ENCODE results near the gene MLN.
A peak's percentile ranks its signal among the peaks of the same experiment; 100 is the strongest.

Gene MLN

DNA sequence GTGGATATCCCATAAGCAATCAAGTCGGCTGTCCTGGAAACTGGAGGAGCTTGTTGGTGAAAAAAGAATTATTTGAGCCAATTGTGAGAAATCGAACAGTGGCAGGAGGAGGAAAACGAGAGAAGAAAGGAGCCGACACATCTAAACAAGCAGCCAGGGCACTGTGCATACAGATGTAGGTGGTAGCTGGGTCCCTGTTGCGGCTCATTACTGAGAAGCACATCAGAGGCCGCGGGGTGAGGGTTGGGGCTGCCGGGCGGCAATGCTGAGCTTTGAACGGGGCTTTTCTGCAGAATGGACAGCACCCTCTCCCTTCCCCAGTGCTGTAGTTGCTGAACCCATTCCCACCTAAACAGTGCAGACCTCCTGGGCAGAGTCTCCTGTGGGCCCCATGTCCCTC lies 10.8 kb downstream of the MLN start:
- H3K27me3 ChIP-seq (ENCODE audit: control insufficient read depth, insufficient read depth, low read length) = peaks cover 47% of the 10 kb centered on the region
- H3K4me3 ChIP-seq (ENCODE audit: low read length) = no peak overlapping the region
- peaks cover 9% of the 10 kb centered on the region for H3K4me1 ChIP-seq (ENCODE audit: control insufficient read depth, insufficient read depth, low read length)
- no peaks in the 10 kb centered on the region for H3K9me3 ChIP-seq (replicated peaks; ENCODE audit: low read length)
- H3K9ac ChIP-seq (ENCODE audit: low read depth, low read length) = no peak overlapping the region
- no peak overlapping the region for H3K4me2 ChIP-seq (ENCODE audit: low read length)
- H3K36me3 ChIP-seq (ENCODE audit: insufficient read depth, low read length) = no peaks in the 10 kb centered on the region

DNA sequence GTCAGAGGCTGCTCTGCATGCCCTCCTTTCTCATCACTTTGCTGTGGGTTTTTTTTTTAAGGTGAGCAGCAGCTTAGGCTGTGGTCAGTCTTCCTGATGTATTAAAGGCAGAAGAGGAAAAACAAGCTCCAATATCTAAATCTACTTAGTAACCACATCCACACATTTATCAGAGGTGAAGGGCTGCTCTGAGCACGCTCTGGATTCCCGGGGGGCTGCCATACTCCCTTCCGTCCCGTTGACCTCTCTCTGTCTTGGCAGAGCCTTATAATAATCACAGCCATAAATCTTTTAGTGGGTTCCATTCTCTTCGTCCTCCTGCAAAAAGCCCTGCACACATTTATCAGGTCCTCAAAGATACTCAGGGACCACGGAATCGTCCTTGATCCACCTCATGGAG lies 12.2 kb downstream of the MLN start:
- Histone ChIP-seq H3K9me3 (replicated peaks; ENCODE audit: low read length) (no peaks in the 10 kb centered on the region), H3K36me3 (ENCODE audit: insufficient read depth, low read length) (no peaks in the 10 kb centered on the region), H3K9ac (ENCODE audit: low read depth, low read length) (no peak overlapping the region), H3K4me1 (ENCODE audit: control insufficient read depth, insufficient read depth, low read length) (peaks cover 22% of the 10 kb centered on the region), H3K4me3 (ENCODE audit: low read length) (no peak overlapping the region), H3K27me3 (ENCODE audit: control insufficient read depth, insufficient read depth, low read length) (peaks cover 39% of the 10 kb centered on the region), H3K4me2 (ENCODE audit: low read length) (no peak overlapping the region)

DNA sequence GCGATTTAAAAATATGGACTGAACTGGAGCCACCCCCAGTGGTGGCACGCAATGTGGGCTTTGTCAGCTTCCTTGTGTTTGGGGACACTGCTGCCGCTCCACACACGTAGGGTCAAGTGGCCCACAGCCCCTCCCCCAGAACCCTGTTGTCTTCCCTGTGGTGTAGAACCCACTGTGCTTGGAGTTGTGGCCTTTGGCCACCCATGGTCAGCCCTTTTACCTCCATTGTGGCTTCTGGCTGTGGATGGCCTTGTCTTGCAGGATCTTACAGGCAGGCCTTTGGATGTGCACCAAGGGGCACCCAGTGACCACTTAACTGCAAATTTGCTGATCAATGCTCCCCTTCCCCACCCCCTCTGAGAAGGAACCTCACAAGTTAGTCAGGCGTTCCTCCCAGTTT lies 12.9 kb downstream of the MLN start:
- Histone ChIP-seq H3K27me3 (ENCODE audit: control insufficient read depth, insufficient read depth, low read length) (peaks cover 36% of the 10 kb centered on the region), H3K4me3 (ENCODE audit: low read length) (no peak overlapping the region), H3K4me1 (ENCODE audit: control insufficient read depth, insufficient read depth, low read length) (peaks cover 29% of the 10 kb centered on the region), H3K9ac (ENCODE audit: low read depth, low read length) (no peak overlapping the region), H3K9me3 (replicated peaks; ENCODE audit: low read length) (no peaks in the 10 kb centered on the region), H3K4me2 (ENCODE audit: low read length) (no peak overlapping the region), H3K36me3 (ENCODE audit: insufficient read depth, low read length) (peaks cover 5% of the 10 kb centered on the region)

DNA sequence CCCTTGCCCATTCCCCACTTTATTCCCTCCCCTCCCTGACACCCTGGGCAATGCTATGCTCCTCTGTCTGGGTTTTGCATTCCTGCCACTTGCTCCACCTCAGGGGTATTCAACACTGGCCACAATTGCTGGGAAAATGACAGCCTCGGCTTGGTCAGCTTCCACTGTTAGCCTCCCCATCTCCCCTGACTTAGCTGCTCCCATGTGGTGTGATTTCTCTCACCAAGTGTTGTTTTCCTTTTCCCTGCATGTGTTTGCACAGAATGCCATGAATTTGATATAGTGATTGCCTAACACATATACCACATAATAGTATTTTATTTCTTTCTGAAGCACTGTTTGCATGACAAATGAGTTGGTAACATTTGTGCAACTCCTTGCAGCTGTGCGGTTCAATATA lies 13.4 kb downstream of the MLN start:
- Histone ChIP-seq H3K27me3 (ENCODE audit: control insufficient read depth, insufficient read depth, low read length) (peaks cover 33% of the 10 kb centered on the region), H3K4me1 (ENCODE audit: control insufficient read depth, insufficient read depth, low read length) (peaks cover 35% of the 10 kb centered on the region), H3K4me2 (ENCODE audit: low read length) (no peak overlapping the region), H3K4me3 (ENCODE audit: low read length) (no peak overlapping the region), H3K9ac (ENCODE audit: low read depth, low read length) (no peak overlapping the region), H3K9me3 (replicated peaks; ENCODE audit: low read length) (no peaks in the 10 kb centered on the region), H3K36me3 (ENCODE audit: insufficient read depth, low read length) (peaks cover 5% of the 10 kb centered on the region)

DNA sequence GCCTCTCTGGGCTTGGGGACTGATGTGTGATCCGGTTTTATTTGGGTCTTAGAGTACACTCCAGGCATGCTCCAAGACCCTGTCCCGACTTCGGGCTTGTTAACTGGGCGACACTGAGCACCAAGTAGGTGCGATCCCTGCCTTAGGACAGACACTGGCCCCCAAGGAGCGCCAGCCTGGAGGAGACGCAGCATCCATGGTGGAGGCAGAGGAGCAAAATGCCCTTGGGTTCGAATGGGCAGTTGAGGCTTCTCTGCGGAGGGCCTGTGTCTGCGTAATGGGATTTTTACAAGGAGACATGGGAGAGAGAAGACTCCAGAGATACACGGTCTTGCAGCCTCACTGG lies 14.3 kb downstream of the MLN start:
- Histone ChIP-seq H3K4me3 (ENCODE audit: low read length) (peak overlapping the region; percentile 82), H3K9ac (ENCODE audit: low read depth, low read length) (peak overlapping the region; percentile 26), H3K36me3 (ENCODE audit: insufficient read depth, low read length) (peaks cover 13% of the 10 kb centered on the region), H3K9me3 (replicated peaks; ENCODE audit: low read length) (no peaks in the 10 kb centered on the region), H3K4me1 (ENCODE audit: control insufficient read depth, insufficient read depth, low read length) (peaks cover 43% of the 10 kb centered on the region), H3K27me3 (ENCODE audit: control insufficient read depth, insufficient read depth, low read length) (peaks cover 29% of the 10 kb centered on the region), H3K4me2 (ENCODE audit: low read length) (peak overlapping the region; percentile 86)

DNA sequence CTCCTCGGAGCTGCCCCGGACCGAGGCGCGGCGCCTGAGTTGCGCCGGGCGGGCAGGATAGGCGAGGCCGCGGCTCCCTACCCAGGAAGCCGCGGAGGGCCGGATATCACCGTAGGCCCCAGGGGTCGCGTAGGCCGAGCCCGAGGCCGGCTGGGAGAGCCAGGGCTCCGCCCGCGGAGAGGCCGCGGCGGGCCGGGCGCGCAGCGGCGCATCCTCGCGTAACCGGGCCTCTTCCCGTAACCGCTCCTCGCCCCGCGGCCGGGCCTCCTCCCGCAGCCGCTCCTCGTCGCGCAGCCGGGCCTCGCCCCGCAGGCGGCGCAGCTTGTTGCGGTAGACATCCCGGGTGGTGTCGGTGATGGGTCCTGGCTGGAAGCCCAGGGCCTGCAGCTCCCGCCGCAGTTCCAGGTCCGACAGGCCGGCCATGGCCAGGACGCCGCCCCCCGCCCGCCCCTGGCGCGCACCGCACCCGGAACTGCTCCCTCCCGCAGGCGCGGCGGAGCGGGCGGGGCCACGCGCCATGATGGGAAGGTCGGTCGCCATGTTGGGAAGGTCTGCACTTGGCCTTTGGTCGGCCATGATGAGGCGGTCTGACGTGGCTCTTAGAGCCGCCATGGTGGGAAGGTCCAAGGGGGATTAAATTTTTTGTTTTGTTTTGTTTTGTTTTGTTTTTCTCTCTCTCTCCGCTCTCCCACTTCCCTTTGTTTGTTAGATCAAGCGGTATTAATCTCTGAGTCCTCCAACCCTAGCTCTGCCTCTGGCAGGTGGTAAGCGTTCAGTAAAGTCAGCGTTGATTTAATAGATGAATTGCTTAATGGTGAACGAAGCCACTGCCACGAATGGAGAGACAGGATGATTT lies 14.9 kb downstream of the MLN start, which contains the start of gene LEMD2:
Gene LEMD2, minus strand, starts transcription at position 437 of the 856 bp plus-strand sequence. Its CDS starts 14 bp downstream, at position 423.
- Histone ChIP-seq H3K4me1 (ENCODE audit: control insufficient read depth, insufficient read depth, low read length) (peaks cover 44% of the 10 kb centered on the region), H3K9ac (ENCODE audit: low read depth, low read length) (peak within 1 kb of the TSS; percentile 99), H3K4me3 (ENCODE audit: low read length) (peak within 1 kb of the TSS; percentile 82), H3K4me2 (ENCODE audit: low read length) (peak within 1 kb of the TSS; percentile 86), H3K9me3 (replicated peaks; ENCODE audit: low read length) (no peaks in the 10 kb centered on the region), H3K36me3 (ENCODE audit: insufficient read depth, low read length) (peaks cover 17% of the 10 kb centered on the region), H3K27me3 (ENCODE audit: control insufficient read depth, insufficient read depth, low read length) (peaks cover 24% of the 10 kb centered on the region)

DNA sequence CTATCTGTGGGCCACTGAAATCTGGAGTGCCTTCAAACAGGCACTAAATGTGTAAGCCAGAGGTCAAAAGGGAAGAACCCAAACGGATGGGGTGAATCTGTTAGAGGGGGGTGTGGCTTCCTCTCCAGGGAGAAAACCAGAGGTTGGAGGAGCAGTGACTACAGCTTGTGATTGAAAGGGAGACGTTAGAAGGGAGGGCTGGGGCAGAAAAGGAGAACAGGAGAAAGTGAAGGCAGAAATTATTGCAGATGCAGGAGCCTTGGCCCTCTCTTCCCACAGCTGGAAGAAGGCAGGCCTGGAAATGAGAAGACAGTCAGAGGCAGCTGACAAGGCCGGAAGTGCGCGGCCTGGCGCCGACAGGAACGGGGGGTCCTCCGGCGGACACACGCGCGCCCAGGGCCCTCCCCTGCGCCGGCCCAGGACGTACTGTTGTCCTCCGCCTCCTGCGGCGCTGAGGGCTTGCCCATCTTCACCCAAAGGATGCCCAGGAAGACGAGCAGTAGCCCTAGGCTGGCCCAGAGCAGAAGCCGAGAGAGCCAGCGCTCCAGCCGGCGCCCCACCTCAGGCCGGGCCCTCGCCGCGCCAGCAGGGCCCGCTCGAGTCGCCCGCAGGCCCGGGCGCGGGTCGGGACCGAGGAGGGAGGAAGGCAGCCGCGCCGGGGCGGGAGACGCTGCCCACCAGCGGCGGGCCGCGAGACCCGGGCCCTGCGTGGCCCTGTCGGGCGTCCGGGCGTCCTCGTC lies 15.7 kb downstream of the MLN start:
- Histone ChIP-seq H3K27me3 (ENCODE audit: control insufficient read depth, insufficient read depth, low read length) (peaks cover 16% of the 10 kb centered on the region), H3K9ac (ENCODE audit: low read depth, low read length) (peak overlapping the region; percentile 99), H3K4me2 (ENCODE audit: low read length) (peak overlapping the region; percentile 86), H3K9me3 (replicated peaks; ENCODE audit: low read length) (no peaks in the 10 kb centered on the region), H3K36me3 (ENCODE audit: insufficient read depth, low read length) (peaks cover 25% of the 10 kb centered on the region), H3K4me1 (ENCODE audit: control insufficient read depth, insufficient read depth, low read length) (peaks cover 44% of the 10 kb centered on the region), H3K4me3 (ENCODE audit: low read length) (peak overlapping the region; percentile 82)

DNA sequence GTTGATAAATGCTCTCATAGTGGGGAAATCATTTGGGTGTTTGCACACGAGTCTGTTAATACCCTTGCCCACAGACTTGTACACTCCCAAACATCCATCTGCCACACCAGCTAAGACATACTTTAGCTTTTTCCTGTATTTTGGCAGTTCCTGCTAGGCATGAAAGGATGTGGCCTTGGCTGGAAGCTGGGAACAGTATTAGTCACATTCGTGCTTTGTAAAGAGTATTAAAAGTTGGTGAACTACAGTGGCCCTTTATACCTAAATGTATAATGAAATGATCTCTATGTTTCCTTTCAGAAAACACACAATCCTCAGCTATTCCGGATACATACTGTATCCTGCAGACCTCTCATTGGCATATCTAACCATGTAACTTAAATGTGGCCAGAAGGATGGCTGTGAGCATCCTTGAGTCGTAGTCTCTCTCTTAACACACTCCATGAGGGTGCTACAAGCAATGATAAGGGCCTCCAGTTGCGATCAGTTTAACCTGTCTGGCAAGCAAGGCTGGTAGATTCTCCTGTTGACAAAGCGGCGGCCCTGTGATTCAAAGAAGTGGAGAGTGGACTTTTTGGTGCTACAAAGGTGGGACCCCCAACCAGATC lies 16.4 kb downstream of the MLN start:
- peak overlapping the region; percentile 99 for H3K9ac ChIP-seq (ENCODE audit: low read depth, low read length)
- H3K27me3 ChIP-seq (ENCODE audit: control insufficient read depth, insufficient read depth, low read length) = peaks cover 9% of the 10 kb centered on the region
- peak overlapping the region; percentile 86 for H3K4me2 ChIP-seq (ENCODE audit: low read length)
- peaks cover 44% of the 10 kb centered on the region for H3K4me1 ChIP-seq (ENCODE audit: control insufficient read depth, insufficient read depth, low read length)
- H3K36me3 ChIP-seq (ENCODE audit: insufficient read depth, low read length) = peaks cover 32% of the 10 kb centered on the region
- H3K4me3 ChIP-seq (ENCODE audit: low read length) = peak overlapping the region; percentile 82
- no peaks in the 10 kb centered on the region for H3K9me3 ChIP-seq (replicated peaks; ENCODE audit: low read length)

DNA sequence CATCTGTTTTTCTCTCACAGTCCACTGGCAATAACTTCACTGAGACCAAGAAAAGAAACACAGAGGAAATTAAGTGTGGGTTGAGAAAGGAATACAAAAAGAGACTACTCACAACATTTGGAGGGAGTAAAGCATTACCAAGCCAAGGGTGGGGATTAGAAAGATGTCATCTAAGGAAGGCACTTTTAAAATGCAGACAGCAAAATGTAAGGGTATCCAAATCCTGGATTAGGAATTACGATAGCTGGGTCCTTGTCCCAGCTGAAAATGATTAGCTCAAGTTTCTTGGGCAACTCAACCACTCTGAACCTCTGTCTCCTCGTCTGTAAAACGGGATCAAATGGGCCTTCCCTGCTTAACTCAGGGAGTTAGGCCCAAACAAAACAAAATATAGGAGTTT lies 17.1 kb downstream of the MLN start:
- peaks cover 2% of the 10 kb centered on the region for H3K27me3 ChIP-seq (ENCODE audit: control insufficient read depth, insufficient read depth, low read length)
- H3K4me3 ChIP-seq (ENCODE audit: low read length) = peak overlapping the region; percentile 82
- peaks cover 39% of the 10 kb centered on the region for H3K36me3 ChIP-seq (ENCODE audit: insufficient read depth, low read length)
- no peaks in the 10 kb centered on the region for H3K9me3 ChIP-seq (replicated peaks; ENCODE audit: low read length)
- peak overlapping the region; percentile 99 for H3K9ac ChIP-seq (ENCODE audit: low read depth, low read length)
- H3K4me2 ChIP-seq (ENCODE audit: low read length) = peak overlapping the region; percentile 86
- peaks cover 49% of the 10 kb centered on the region for H3K4me1 ChIP-seq (ENCODE audit: control insufficient read depth, insufficient read depth, low read length)

DNA sequence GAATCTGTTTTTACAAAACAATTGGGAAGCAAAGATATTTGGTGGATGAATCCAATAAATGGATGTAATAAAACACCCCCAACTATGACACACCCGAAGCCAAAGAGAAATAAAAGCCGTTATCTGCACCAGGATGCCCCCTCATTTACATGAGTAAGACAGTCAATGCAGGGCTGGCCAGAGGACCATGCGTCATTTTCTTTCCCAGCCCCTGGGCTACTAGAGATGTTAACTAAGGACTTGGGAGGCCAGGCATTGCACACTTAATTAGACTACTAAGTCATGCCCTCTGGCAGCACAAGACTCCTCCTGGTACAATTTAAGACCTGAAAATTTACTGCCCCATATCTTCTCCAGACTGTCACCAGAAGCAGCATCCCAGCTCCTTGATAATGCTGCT lies 18.0 kb downstream of the MLN start:
- peak overlapping the region; percentile 99 for H3K9ac ChIP-seq (ENCODE audit: low read depth, low read length)
- H3K27me3 ChIP-seq (ENCODE audit: control insufficient read depth, insufficient read depth, low read length) = no peaks in the 10 kb centered on the region
- peaks cover 46% of the 10 kb centered on the region for H3K36me3 ChIP-seq (ENCODE audit: insufficient read depth, low read length)
- no peaks in the 10 kb centered on the region for H3K9me3 ChIP-seq (replicated peaks; ENCODE audit: low read length)
- peak overlapping the region; percentile 86 for H3K4me2 ChIP-seq (ENCODE audit: low read length)
- H3K4me3 ChIP-seq (ENCODE audit: low read length) = no peak overlapping the region
- H3K4me1 ChIP-seq (ENCODE audit: control insufficient read depth, insufficient read depth, low read length) = peaks cover 57% of the 10 kb centered on the region

DNA sequence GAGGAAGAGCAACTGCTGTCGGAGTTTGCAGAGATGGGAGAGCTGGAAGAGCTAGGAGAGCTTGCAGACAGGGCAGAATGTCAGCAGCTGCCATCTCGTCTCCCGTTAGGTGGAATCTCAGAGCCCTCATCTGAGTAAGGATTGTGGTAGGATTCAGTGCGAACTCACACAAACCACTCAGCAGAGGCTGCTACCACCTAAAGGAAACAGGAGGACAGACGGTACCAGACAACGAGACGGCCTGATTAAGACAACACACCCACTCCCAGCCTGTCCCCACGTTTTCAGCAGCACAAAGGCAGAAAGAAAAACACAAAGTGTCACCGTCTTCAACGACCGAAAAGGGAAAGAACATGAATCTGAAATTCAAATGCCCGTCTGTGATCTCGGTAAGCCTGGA lies 19.0 kb downstream of the MLN start:
- Histone ChIP-seq H3K9ac (ENCODE audit: low read depth, low read length) (peak overlapping the region; percentile 11), H3K9me3 (replicated peaks; ENCODE audit: low read length) (no peaks in the 10 kb centered on the region), H3K36me3 (ENCODE audit: insufficient read depth, low read length) (peaks cover 56% of the 10 kb centered on the region), H3K4me1 (ENCODE audit: control insufficient read depth, insufficient read depth, low read length) (peaks cover 54% of the 10 kb centered on the region), H3K4me2 (ENCODE audit: low read length) (peak overlapping the region; percentile 43), H3K27me3 (ENCODE audit: control insufficient read depth, insufficient read depth, low read length) (no peaks in the 10 kb centered on the region), H3K4me3 (ENCODE audit: low read length) (no peak overlapping the region)

All from skeletal muscle satellite cell (primary cell).